IPS DF 19.7 (cell line): ENCODE results near the gene PCBP2.
"Not testable (repeated sequence)": the region's sequence is repeated elsewhere in the genome, so short reads cannot be mapped to it uniquely, and the experiment has no call there.

Experiments
- DNase-seq: peaks from one replicate; pipeline ENCODE4 v3.0.0-alpha.2; 2013; ENCODE audit warnings: low read depth, low spot score

Gene PCBP2

DNA sequence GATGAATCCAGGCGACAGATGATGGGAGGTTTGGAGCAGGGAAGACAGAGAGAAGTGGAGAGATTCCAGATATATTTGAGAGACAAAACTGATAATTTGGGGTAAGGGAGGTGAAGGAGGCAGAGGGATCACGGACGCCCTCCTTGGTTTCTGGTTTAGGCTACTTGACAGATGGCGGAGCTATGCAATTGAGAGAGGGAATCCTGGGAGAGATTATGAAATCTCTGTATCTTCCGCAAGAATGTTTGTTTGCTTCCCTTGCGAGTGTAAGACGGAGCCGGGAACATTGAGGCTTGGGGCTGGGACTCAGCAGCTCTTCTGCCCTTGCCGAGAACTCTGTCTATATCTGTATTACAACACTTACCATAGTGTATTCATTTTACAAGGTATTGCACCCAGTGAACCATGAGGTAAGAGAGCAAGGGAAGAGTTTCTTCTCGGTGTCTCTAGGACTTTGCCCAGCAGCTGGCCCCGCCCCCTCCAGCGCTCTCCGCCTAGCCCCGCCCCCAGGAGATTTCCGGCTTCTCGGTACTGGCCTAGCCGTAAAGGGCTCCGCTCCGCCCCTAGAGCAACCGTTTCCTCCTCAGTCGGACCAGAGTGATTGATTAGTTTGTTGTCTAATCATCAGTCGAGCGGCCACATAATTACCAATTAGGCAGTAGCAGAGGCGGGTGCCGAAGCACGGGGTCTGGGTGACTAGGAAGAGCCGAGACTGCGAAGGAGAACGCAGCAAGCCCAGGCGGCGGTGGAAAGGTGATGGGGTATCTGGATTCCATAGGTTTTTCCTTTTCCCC lies 10.7 kb upstream of the PCBP2 start, which contains the start of gene PRR13:
Gene PRR13 (plus strand): TSS at position 695 of the 794 bp plus-strand sequence. CDS start 981 bp downstream, outside the sequence.
- DNase-seq: peak; percentile 97

DNA sequence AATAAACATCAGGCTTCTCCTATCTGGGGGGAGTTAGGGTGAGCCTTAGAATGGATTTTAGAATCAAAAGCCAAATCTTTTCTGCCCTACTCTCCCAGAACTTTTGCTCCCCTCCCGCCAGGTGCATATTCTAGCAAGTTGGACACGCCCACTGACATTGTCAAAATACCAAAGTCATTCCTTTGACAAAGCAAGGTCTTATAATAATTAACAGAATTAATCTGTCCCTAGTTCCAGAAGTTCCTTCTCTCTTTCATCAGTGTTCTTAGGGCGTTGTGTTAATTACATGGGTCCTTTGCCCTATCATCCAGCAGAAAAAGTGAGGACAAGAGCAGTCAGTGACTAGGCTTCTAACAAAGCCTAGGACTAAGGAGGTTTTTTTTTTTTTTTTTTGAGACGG lies 7.9 kb upstream of the PCBP2 start:
- no peak for DNase-seq

- DNase-seq: not testable (repeated sequence)
These were observed 7.1 kb upstream of the PCBP2 start for GRCh38 chr12:53444593-53445325.

GRCh38 chr12:53450936-53451335 lies 966 bp upstream of the PCBP2 start:
- DNase-seq: no peak

DNA sequence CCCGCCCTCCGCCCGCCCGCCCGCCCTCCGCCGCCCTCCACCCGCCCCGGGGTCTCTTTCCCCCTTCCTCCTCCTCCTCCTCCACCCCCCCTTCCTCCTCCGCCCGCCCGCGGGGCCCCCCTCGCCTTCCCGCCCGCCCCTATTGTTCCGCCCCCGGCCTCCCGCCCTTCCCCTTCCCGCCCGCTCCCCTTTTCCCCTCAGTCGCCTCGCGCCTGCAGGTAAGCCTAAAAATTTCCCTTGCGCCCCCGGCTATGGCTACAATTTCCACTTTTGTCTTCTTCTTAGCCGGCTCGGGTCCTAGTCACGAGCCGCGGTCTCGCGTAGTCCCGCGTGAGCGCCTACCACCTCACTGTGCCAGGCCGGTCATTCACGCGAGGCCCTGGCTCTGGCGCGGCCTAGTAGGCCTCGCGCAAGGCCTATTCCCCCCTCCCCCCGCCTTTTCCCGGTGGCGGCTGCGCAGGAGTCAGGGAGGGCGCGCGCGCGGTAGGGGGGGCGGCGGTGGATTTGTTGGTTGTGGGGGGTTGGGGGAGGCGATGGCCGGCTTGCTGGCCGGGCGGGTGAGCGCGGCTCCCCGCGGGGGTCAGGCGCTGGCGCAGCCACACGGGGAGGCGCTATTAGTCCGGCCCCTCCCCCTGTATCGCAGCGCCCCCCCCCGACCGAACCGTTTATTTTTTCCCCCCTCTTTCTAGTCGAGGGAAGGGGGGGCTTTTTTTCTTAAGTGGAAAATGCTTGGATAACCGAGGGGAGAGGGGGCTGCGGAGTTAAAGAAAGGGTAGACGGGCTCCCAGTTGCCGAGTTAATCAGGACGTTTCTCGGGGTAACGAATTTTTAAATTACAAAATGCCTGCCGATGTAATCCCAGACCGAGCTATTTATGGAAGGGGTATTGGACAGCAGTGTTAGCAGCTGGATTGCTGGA lies 516 bp downstream of the PCBP2 start:
- no peak for DNase-seq

DNA sequence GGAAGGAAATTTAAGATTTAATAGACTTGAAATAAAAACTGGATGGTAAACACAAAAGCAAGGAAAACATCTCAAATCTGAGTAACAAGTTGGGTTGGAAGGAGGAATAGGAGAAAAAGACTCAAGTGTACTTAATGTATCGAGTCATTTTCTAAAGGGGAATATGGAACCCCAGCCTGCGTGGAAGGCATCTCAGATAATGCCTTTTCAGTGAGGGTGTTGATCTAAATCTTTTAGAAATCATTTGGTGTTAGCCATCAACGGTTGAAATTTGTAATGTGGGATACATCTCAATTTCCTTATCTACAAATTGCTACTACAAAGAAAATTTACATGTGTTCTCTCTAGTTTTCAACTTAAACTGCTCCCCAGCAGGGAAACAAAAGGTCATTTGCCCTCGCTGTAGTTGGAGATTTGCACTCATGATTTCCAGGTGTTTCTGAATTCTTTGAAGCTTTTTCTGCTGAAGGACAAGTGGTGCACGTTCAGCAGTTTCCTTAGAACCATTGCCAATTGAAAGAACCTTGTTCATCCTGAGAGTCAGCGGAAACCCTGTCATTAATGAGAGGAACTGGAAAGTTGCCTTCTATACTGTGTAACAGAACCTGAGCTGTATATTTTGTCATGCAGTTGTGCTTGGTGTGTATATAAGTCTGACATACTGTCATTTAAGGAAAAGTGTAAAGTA lies 2.2 kb downstream of the PCBP2 start:
- no peak for DNase-seq

- DNase-seq: no peak
These were observed 2.8 kb downstream of the PCBP2 start for GRCh38 chr12:53454707-53455106.

DNA sequence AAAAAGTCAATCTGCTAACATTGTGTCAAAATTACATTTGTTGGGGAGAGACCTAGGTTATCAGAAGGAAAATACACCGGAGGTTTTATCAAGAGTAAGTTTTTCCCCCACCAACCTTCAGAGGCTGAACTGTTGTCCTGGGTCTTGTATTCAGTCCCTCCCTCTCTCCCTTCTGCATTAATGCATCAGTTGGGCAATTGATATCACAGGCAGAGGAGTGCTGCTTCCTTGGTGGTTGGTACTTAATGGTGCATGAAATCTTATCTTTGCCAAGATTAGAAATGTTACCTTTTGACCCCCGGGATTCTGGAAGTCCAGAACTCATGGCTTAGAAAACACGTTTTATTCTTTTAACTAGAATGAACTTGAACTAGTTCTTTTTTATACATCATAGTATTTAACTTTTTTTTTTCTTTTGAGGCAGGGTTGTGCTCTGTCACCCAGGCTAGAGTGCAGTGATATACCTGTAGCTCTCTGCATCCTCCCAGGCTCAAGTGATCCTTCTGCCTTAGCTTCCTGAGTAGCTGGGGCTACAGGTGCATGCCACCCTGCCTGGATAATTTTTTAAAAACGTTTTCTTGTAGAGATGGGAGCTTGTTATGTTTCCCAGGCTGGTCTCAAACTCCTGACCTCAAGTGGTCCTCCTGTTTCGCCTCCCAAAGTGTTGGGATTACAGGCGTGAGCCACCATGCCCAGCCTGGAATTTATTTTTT lies 4.9 kb downstream of the PCBP2 start:
- no peak for DNase-seq

- DNase-seq: no peak
These were observed 7.2 kb downstream of the PCBP2 start for GRCh38 chr12:53459097-53459496.

- no peak for DNase-seq
These were observed 9.2 kb downstream of the PCBP2 start for GRCh38 chr12:53461059-53461458.

DNA sequence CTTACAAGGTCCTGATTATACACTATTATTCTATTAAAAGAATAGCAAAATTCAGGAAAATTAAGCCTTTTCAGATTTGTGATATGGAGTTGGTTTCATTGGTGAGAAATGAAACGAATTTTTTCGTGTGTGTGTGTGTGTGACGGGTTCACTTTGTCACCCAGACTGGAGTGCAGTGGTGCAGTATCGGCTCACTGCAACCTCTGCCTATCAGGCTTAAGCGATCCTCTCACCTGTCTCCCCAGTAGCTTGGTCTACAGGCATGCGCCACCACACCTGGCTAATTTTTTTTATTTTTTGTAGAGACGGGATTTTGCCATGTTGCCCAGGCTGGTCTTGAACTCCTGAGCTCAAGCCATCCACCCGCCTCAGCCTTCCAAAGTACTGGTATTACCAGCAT lies 9.7 kb downstream of the PCBP2 start:
- DNase-seq: no peak

- DNase-seq: no peak
These were observed 11.0 kb downstream of the PCBP2 start for GRCh38 chr12:53462935-53463334.

DNA sequence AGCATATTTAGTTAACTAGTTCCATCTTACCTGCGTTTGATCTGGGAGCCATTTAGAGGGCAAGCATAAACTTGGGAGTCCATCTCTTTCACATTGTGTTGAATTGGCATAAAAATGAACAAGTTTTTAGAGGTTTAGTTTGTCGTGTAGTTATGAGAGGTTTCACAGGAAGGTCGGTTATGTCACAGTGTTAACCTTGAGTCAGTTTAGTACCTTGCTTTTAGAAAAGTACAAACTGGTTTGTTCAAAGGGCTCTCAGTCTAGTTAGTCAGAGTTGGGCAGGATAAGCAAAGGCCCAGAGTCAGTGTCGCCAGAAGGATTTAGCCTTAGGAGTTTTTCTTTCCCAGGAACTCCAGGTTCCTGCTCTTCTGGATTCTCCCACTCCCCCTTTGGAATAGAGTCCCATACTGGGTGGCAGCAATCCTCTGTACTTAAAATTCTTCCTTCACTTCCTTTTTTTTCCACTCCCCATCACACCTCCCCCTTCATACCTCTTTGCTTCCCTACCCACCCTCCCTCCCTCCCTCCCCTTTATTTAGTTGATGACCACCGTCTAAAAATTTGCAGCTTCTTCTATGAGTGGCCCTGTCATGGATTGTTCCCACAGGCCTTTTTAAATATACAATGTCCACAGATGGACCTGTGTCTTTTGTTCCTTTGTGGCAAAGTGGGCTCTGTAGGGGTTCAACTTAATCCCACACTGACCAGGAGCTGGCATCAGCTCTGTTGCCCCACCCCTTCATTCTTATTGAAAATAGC lies 12.1 kb downstream of the PCBP2 start:
- no peak for DNase-seq

DNA sequence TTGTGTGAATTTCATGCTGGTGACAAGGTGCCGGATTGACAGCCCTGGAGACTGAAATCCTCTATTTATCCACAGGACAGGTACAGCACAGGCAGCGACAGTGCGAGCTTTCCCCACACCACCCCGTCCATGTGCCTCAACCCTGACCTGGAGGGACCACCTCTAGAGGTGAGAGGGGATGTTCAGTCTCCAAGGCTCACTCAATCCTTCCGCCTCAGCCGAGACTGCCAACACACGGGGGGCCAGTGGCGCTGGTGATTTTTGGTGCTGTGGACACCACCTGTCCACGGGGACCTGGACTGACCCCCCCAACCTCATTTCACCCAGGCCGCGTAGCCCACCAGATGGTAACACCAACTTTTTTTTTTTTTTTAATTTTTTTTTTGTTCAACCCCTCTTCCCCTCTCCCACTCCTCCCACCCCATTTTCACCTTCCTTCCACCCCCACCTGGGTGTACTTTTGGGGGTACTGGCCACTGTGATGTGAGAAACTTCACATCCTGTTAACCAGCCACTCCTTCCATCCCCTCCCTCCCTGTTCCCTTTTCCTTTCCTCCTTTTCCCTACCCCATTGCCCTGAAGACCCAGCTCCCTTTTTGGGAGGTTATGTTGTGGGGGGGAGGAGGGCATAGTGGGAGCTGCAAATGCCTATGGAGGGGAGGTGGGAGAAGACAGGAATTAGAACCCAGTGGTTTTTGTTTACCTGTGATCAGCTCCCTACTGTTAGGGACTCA lies 12.9 kb downstream of the PCBP2 start:
- no peak for DNase-seq

GRCh38 chr12:53465679-53466078 lies 13.8 kb downstream of the PCBP2 start:
- no peak for DNase-seq

DNA sequence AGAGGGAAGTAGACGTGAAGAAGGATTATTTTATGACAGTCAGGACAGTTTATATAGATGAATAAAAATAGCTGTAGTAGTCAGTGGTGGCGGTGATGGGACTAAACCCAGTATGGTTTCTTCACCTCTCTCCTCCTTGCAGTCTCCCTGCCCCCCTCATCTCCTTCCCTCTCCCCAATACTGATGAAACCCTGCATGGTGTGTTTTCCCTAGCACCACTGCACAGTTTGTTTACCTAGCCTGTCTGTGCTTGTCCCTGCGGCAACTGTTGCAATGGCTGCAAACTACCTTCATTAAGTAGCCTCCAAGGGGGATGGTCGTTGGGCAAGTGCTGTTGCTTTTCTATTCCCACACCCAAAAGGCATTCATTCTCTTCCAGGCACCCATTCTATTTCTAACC lies 14.7 kb downstream of the PCBP2 start:
- DNase-seq: no peak

- no peak for DNase-seq
These were observed 15.2 kb downstream of the PCBP2 start for GRCh38 chr12:53467082-53467481.

DNA sequence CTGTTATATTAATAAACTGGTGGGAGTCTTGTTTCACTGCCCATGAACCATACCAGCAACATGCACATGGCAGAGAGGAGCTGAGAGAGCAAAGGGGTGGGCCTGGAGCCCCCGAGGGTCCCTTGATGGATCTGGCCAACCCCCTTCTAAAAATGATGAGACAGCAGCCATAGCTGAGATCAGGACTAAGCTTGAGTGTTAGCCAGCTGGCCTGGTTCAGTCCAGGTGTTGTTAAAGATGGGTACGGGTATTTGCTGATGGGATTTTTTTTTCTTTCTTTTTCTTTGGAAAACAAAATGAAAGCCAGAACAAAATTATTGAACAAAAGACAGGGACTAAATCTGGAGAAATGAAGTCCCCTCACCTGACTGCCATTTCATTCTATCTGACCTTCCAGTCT lies 16.0 kb downstream of the PCBP2 start:
- DNase-seq: no peak

GRCh38 chr12:53468282-53468681 lies 16.4 kb downstream of the PCBP2 start:
- DNase-seq: no peak
